Keratinocyte (primary cell): ENCODE data around the gene CCDC146.
"Not testable (repeated sequence)": the region's sequence is repeated elsewhere in the genome, so short reads cannot be mapped to it uniquely, and the experiment has no call there.

ENCODE experiments used
- CTCF ChIP-seq, 3 experiments: IDR thresholded peaks in 1 of 3; conservative IDR thresholded peaks in 1 of 3; optimal IDR thresholded peaks in 1 of 3; 2 replicates in 2 of 3; 3 replicates in 1 of 3; pipeline versions ENCODE3 to v1.5.1; 2011; ENCODE audit warnings: low read length in 3 of 3, mild to moderate bottlenecking in 3 of 3, moderate library complexity in 2 of 3, control low read depth in 1 of 3, inconsistent platforms in 1 of 3; ENCODE audit not compliant: insufficient read depth in 2 of 3; ENCODE audit errors: extremely low read depth in 1 of 3
- EZH2 ChIP-seq: IDR thresholded peaks from one replicate; pipeline ENCODE4 v1.6.1; 2012; ENCODE audit warnings: inconsistent platforms, mild to moderate bottlenecking, low read length, moderate library complexity

- TF ChIP-seq CTCF (optimal IDR thresholded peaks at IDR 0.05 in 1 of 3, IDR thresholded peaks at IDR 0.05 in 1 of 3, conservative IDR thresholded peaks at IDR 0.05 in 1 of 3; ENCODE audit: extremely low read depth in 1 of 3, insufficient read depth in 2 of 3, low read length in 3 of 3); EZH2: not testable (repeated sequence)
Measured at GRCh38 chr7:77102671-77103070, 19.7 kb upstream of the CCDC146 start.
